ENCODE measurements around the gene BARHL1.

GRCh38 chr9:132627594-132627993, 45.2 kb downstream of the BARHL1 start:
- TF ChIP-seq CTCF (IDR thresholded peaks at IDR 0.05), result no peak
- no peak for TF ChIP-seq POLR2A (IDR thresholded peaks at IDR 0.05)

All from Peyer's patch (tissue), 4 donors.